HG02642 (cell line): ENCODE data around the gene RAPSN.

Experiments
- ATAC-seq: cut with Tn5 transposase; IDR thresholded peaks from one replicate; pipeline ENCODE4 v1.9.1; 2021; ENCODE audit warnings: mild to moderate bottlenecking; ENCODE audit not compliant: unreplicated experiment, poor library complexity

Gene RAPSN

DNA sequence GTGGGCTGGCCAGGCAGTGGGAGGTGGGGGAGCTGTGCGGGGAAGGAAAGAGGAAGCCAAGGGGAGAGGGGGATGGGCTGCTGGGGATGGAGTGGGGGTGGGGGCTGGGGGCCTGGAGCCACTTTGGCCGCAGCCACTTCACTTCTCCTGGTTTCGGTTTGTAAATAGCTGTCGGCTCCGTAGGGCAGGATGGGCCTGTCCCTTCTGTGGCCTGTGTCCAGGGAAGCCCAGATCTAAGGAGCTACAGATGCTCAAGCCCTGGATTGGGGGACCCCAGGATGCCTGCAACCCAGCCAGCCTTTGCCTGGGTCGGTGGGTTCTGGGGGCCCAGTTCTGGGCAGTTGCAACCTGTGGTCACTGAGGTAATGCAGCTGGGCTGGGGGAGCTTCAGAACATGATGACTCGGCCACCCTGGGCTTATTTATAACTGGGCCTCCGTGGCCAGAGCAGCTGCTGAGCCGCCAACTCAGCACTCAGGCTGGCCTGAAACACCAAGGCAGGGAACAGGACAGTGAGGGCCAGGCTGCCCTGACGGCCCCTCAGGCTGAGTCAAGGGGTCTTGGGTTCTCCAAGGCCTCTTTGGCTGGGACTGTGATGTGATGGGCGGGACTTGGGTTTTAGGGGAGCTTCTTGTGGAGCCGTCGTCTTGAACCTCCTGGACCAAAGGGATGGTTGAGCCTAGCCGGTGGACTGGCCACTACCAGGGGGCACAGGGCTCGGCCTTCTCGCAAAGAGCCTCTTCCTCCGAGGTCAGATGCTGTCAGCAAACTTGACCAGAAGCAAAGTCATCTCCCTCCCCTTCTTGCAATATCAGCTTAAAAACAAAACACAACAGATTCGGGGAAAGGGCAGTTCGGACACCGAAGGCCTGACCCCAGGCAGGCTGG lies 55.5 kb downstream of the RAPSN start:
- no peak for ATAC-seq

DNA sequence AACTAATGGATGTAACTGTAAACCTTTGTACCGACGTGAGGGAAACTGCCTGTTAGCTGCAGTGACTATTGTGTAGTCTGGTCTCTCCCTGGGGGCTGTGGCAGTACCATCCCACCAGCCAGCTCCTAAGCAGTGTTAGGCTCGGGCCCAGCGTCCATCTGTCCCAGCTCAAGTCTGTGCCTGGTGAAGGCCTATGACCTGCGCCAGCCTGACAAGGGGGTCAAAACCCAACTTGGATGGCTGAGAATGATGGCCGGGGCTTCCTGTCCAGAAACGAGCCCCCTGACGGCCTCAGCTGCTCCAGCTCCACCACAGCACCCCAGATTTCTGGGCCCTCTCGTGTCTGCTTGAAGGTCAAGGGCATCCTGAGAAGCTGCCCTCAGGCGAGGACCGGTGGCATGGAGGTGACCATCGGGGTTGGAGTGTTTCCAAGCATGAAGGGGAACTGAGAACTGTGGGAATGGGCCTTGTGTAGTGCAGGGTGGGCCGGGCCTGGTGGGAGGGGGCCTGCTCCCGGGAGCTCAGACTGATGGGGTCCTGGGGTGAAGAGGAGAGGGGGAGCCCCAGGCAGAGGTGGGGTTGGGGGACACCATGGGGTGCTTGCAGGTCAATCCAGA lies 56.3 kb downstream of the RAPSN start:
- no peak for ATAC-seq

DNA sequence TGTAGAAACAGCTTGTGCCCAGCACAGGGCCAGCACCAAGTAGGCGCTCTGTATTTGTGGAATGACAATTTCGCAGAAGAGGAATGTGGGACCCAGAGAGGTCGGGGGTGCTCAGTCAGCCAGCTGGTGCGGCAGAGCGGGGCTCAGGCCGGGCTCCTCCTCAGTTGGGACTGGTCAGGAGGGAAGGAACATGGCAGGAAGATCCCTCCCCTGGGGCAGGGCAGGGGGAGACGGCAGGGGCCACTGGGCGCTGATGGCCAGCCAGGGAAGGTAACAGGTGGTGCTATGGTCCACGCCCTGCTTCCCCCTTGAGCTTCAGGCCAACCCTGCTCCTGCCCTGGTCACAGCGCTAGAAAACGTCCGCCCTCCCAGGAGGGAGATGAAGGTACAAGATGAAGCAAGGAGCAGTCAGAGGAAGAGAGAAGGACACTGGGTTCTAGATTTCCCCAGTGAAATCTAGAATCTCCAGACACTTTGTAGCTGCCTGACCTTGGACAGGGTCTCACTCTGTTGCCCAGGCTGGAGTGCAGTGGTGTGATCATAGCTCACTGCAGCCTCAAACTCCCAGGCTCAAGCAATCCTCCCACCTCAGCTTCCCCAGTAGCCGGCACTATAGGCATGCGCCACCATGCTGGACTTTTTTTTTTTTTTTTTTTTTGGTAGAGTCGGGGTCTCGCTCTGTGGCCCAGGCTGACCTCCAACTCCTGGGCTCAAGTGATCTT lies 57.1 kb downstream of the RAPSN start:
- no peak for ATAC-seq

DNA sequence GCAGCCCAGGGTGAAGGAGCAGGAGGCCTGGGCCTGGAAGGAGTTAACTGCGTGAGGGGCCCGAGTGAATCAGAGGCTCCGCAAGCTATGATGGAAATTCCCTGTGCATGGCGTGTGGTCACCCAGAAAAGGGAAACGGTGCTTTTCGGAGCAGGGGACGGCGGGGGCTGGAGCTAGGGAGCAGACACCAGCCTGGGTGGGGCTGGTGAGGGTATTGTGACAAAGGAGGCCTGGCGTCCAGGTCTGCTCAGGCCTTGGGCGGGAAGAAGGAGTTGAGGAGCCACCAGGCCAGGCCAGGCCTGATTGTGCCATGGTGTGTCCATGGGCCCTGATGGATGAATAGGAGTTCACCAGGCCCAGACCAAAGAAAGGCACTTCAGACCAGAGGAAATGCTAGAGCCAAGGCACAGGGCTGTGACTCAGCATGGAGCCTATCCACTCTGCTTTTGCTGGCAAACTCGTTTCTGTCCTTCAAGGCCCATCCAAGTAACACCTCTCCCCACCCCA lies 57.8 kb downstream of the RAPSN start:
- ATAC-seq, result no peak

DNA sequence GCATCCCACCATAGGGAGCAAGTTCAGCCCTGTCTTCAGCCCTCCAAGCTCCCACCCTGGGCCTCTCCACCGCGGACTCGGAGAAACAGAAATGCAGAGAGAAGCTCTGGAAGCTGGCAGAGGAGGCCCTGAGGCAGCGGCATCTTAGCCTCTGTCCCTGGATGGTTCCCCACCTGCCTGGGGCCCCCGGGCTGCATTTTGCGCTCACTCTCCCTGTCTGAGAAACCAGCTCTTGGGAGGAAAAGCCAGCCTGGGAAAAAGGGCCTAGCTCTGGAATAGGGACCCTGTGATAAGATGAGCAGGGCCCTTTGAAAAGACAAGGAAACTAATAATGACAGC lies 58.5 kb downstream of the RAPSN start:
- no peak for ATAC-seq

DNA sequence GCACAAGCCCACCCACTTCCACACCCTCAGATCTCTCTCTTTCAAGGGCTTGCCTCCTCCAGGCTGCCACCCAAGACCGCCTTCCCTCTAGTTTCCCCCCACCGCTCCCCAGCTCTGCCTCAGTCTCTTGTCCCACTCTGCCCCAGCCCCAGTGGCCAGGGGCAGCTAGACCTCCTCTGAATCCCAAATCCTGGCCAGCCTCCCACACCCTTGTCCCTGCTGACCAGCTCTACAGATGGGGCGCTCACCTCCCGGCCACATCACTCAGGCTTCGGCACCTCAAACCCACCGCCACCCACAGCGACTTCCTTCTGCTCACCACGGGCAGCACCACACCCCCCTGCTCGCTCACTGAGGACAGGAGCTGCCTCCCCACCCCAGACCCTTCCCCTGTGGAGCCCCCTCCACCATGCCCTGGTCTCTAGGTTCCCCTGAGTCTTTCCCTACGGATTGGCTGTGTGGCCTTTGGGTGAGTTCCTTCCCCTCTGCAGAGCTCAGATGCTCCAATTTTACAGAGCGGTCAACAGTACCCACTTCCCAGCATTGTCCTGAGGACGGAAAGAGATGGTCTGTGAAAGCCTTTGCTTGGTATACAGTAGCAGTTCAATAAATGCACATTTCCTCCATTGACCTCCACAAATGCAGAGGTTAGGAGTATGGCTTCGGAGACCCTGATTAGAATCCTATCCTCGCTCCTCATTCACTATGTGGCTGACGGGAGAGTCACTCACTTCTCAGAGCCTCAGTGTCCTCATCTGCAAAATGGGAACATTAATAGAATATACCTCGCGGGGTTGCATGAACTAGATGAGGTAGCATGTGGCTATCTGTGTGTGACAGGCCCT lies 59.1 kb downstream of the RAPSN start:
- no peak for ATAC-seq

DNA sequence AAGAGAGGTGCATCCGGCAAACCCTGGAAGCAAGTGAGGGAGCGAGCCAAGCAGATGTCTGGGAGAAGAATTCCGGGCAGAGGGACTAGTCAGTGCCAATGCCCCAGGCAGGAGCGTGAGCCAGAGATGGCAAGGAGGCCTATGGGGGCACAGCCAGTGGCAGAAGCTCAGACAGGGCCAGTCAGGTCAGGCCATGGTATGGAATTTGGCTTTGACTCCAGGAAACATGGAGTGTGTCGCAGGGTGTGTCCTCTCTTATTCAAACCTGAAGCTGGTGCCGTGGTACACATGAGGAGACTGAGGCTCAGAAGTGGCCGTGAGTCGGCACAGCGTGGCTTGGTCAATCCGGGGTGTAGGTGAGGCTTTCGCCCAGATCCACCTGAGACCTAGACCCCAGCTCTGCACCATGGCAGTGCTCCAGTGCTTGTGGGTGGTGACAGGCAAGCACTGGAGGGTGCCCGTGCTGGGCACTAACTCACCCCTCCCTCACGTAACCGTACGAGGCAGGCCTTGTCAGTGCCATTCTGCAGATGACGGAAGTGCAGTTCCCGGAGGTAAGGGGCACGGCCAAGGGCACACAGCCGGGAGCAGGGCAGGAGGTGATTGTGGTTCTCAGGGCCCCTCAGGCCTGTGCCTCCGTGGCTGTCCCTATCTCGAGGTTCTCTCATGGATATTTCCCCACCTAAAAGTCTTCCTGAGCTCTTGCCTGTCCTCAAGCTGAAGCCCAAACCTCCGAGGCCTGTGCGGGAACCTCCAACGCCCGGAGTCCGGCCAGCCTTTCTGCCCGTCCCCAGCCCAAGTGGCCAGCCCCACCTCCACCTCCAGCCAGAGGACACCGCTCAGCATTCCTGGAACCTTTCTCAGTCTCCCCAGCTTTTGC lies 60.0 kb downstream of the RAPSN start:
- ATAC-seq, result no peak

DNA sequence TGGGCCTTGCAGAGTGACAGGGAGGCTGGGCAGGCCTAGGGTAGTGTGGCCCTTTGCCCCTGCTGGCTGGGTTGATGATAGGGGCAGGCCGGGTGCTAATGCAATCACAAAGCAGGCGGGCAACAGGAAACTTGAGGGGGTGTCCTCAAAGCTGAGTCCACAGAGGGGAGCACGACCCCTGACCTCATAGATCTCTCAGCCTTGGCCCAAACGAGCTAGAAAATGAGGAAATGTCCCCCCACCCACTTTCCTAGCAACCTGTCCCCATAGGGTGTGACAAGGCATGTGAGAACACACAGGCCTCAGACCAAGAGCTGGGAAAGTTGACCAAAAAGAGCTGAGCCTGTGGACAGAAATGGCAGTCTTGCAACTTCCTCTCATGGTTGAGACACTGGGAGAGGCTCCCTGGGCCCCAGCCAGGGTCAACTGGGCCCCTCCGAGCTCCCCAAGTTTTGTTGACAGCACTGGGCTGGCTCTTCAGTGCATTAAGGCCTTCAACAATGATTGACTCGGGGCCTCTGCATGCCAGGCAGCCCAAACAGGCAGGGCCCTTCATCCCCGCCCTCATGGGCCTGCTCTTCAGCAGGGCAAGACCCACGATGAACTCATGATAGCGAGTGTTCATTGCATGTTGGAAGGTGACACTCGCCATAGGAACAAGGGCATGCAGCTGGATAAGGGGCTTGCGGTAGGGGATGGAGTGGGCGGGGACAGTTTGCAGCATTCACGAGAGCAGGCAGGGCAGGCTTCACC lies 60.8 kb downstream of the RAPSN start:
- ATAC-seq, result no peak
